Caki2 (cell line): ENCODE measurements around the gene LENG8. TPM values are rescaled to one million over a fixed set of nuclear protein-coding genes. Genes with fewer than 3 reads are reported as not detected.
"Not testable (repeated sequence)": the region's sequence is repeated elsewhere in the genome, so short reads cannot be mapped to it uniquely, and the experiment has no call there.

Experiments used
- DNase-seq: peaks from one replicate; pipeline ENCODE4 v3.0.0-alpha.2; 2015; ENCODE audit warnings: low read depth
- in situ Hi-C: cut with HindIII; loops from 2 replicates; pipeline ENCODE4 v1.10.0; 2016; ENCODE audit warnings: low sequenced_read_pairs, low pct_unique_long_range_greater_than_20kb, mixed read lengths
- total RNA-seq: library from RNA; depleted of rRNA; stranded (reverse); fragments of >200 nt; shearing (Covaris generic); gene quantifications from 2 replicates; pipeline ENCODE4 v1.2.3, GENCODE V29; 2014; ENCODE audit warnings: low replicate concordance

Gene LENG8
- total RNA-seq, 1 experiment from 2014 or later: 12.0 TPM

DNA sequence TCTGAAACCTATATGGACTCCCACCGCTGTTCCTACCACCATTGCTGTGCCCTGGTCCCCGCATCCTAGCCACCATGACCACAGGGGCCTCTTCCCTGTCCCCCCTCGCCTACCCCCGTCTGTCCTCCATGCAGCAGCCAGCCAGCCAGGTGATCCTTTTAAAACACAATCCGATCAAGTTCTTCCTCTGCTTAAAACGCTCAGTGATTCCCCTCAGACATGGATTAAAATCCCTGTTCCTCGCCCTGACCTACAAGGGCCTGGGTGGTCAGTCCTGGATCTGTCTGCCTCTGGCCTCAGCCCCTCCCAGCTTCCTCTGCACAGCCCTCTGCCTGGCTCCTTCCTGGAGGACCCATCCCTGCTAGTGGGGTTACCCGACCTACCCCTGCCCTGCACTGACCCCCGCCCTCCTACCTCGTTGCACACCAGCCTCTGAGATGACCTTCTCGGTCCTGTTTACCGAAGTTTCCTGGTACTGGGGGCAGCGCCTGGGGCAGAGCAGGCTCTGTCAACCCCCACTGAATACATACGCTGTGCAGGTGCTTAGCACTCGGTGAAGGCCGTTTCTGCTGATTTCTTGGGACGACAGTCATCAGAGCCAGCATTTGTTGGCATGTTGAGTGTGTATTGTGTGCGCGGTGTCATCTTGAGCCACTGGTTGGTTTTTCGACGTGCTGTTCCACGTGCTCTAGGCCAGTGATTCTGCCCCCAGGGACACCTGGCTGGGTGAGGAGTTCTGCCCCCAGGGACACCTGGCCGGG is 14.7 kb upstream of the LENG8 start:
- no peak for DNase-seq
- in situ Hi-C loops: no loop called here

DNA sequence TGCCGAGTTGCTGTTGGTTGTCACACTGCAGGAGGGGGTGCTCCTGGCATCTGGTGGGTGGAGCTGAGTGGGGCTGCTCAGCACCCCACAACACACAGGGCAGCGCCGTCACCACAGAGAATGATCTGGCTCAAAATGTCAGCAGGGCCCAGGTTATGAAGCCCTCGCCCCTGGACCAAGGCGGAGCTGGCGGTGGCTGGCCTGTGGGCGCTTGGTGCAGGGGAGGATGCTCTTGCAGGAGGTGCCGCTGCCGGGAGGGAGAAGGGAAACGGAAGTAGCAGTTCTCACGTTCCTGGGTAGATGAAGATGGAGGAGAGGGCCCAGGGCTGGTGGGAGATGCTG is 14.2 kb upstream of the LENG8 start:
- DNase-seq: no peak
- in situ Hi-C loops: no loop called here

DNA sequence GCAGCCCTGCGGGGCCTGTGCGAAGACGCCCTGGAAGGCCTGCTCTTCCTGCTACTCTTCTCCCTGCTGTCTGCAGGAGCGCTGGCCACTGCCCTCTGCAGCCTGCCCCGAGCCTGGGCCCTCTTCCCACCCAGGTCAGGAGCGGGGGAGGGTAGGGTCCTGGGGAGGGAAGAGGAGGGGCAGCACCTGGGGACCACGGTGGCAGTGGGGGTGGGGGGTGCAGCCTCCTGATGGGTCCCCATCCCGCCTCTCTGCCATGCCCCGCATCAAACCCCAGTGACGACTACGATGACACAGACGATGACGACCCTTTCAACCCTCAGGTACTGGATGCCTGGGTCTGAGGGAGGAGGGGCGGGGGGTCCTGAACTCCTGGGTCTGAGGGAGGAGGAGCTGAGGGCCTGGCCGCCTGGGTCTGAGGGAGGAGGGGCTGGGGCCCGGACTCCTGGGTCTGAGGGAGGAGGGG is 13.4 kb upstream of the LENG8 start:
- in situ Hi-C loops: no loop called here
- DNase-seq: no peak

DNA sequence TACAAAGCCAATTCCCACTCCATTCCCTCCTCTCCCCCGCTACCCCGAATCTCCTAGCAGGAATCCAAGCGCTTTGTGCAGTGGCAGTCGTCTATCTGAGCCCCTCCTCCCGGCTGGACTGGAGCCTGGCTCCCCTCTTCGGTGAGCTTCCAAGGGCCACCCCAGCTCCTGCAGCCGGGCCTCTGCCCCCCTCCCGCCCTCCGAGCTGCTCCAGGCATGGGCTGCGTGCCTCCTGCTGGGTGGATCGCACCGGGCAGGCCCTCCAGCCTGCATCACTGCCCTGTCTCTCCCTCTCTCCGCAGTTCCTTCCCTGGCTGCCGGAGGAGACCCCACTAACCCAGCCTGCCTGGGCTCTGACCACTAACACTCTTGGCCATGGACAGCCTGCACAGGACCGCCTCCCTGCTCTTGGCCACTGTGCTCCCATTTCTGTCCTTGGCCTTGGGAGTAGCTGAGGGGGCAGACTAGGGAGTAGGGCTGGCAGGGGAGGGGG is 12.9 kb upstream of the LENG8 start:
- in situ Hi-C loops: no loop called here

DNA sequence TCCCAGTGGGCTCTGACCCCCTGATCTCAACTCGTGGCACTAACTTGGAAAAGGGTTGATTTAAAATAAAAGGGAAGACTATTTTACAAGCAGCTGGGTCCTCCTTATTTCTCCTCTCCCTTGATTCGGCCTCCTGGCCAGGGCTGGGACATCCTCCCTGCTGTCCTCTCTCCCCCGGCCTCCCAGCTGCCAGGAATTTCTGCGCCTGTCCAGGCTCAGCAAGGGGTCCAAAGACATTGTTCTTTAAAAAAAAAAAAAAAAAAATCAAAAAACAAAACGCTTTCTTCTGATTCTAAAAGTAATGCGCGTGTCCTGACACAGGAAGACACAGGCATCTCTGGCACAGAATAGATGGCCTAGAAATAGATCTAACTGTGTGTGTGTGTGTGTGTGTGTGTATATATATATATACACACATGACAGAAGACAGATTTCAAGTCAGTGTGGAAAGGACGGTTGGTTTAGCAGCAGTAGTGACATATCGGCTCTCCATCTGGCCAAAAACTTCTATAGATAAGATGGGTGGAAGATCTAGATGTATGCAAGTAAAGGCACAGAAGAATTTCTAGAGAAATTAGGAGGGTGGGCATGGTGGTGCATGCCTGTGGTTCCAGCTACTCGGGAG is 12.3 kb upstream of the LENG8 start:
- no peak for DNase-seq
- in situ Hi-C loops: no loop called here

More for the DNA sequence above, 12.9 kb upstream of the LENG8 start:
- DNase-seq: no peak

DNA sequence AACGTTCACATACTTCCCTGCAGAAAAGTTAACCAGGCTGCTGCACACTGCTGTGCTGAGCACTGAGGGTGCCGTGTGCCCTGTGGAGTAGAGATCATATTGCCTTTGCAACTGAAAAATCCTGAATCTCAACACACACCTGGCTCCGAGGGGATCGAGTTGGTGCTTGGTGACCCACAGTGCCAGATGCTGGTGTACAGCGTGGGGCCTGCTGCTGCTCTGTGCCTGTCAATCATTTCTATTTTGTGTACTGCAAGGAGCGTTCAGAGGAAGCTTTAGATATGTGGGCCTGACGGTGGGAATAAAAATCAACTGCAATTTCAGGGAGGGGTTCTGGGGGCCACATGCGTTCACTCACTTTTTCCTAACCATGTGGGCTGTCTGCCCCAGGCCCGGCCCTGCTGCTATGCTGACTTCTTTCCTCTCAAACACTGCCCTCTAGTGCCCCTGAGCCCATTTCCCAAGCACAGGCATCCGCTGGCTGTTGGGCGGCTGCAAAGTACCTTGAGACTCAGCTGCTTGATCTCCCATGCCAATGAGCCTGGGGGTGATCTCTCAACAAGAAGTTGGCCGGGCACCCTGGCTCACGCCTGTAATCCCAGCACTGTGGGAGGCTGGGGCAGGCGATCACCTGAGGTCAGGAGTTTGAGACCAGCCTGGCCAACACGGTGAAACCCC is 9.7 kb upstream of the LENG8 start:
- peak; percentile 30 for DNase-seq
- in situ Hi-C loops: no loop called here

DNA sequence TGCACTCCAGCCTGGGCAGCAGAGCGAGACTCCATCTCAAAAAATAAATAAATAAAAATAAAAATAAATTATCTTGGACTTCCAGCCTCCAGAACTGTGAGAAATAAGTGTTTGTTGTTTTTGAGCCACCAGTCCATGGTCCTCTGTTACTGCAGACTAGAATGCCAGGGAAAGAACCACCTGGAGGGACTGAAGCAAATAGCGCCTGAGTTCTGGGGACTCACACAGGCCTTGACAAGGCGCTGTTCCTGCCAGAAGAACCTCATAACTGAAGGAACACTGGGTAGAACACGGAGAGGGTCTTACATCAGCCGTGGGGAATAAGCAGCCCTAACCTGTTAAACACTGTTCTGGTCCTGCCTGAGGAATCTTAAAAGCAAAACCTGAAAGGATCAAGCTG is 8.4 kb upstream of the LENG8 start:
- no peak for DNase-seq
- in situ Hi-C loops: no loop called here

DNA sequence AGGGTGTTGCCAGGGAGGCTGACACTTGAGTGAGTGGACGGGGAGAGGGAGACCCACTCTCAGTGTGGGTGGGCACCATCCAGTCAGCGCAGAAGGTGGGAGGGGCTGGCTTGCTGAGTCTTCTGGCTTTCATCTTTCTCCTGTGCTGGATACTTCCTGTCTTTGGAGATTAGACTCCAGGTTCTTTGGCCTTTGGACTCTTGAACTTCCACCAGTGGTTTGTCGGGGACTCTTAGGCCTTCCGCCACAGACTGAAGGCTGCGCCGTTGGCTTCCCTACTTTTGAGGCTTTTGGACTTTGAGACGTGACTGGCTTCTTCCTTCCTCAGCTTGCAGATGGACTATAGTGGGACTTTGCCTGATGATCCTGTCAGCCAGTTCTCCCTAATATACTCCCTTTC is 4.3 kb upstream of the LENG8 start:
- in situ Hi-C loops: no loop called here
- no peak for DNase-seq

DNA sequence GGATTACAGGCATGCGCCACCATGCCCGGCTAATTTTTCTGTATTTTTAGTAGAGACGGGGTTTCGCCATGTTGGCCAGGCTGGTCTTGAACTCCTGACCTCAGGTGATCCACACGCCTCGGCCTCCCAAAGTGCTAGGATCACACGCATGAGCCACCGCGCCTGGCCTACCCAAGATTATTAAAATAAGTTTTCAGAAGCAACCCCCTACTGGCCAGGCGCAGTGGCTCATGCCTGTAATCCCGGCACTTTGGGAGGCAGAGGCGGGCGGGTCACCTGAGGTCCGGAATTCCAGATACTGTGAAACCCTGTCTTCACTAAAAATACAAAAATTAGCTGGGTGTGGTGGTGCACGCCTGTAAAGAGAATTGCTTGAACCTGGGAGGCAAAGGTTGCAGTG is 2.6 kb upstream of the LENG8 start:
- not testable (repeated sequence) for DNase-seq

DNA sequence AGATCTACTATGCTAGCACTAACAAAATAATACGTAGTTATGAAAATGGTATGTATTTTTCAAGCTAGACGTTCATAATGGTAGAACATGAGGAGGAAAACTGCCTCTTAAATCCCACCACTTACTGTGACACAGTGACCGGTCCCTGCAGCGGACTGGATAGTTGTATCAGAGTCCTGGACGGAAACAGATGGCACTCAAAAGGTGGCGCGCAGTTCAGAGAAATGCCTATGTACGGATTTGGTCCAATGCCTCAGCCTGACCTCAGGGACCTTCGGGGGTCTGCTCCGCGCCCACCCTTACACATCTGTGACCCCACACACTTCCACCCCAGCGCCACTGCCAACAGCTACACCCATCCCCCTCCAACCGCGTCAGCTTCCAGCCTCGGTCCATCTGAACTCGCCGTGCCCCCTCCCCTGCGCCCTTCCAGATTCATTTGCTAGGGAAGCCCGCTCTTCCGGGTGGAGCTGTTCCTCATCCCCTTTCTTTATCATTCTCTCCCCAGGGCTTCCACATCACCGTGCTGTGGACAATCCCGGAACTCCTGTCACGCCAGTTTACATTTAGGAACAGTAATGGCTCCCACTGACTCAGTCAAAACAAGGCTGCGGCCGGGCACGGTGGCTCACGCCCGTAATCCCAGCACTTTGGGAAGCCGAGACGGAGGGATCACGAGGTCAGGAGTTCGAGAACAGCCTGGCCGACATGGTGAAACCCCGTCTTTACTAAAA is 792 bp upstream of the LENG8 start:
- peak; percentile 73 for DNase-seq
- in situ Hi-C loops: no loop called here

More for the DNA sequence above, 2.6 kb upstream of the LENG8 start:
- in situ Hi-C loops: not testable (repeated sequence)

DNA sequence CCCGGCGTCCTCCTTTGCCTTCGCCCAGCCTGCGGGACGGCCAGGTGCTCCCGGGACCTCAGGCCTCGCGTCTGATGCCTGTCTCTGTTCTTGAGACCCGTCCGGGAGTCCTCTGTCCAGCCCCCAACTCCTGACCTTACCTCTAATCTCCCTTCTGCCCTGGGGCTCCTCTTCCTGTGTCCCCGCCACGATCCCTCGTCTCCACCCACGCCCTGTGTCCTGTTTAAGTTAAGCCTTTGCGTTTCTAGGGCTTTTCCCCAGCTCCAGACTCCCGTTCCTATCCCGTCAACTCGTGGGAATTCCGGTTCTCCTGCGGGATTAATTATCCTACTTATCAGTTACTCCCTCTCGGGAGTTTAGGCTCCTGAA is 686 bp downstream of the LENG8 start:
- DNase-seq: no peak
- in situ Hi-C loops: no loop called here

DNA sequence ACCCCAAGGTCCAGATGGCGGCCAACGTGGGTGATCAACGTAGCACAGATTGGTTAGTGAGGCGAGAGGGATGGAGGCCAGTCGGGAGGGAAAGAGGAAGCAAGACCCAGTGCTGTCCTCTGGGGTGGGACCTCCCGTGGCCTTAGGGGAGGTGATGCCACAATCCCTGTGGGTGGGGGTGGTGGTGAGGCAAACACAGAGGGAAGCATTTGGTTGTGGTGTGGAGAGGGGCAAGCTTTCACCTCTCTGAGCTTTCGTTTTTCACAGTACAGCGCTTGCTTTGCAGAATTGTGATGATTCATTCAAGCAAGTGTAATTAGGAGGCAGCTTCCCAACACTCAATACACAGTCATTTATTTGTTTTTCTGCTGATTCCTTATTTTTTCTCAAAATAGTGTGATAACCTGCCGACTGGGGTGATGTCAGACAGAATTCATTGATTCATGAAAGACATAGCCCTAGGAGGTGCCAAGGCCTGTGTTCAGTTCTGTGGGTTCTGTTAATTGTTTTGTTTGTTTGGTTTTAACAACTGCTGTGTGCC is 2.4 kb downstream of the LENG8 start:
- peak; percentile 87 for DNase-seq
- in situ Hi-C loops: no loop called here

DNA sequence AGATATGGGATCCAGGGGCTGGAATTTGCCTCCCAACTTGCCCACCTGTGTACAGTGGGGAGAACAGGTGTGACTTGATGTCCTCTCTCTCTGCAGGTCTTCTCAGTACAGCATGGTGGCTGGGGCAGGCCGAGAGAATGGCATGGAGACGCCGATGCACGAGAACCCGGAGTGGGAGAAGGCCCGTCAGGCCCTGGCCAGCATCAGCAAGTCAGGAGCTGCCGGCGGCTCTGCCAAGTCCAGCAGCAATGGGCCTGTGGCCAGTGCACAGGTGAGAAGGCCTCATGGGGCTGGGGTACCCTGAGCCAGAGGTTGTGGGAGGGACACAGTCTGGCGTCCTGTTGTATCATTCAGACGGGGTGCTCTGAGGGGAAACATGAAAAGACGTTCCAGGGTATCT is 3.0 kb downstream of the LENG8 start:
- in situ Hi-C loops: no loop called here
- no peak for DNase-seq

DNA sequence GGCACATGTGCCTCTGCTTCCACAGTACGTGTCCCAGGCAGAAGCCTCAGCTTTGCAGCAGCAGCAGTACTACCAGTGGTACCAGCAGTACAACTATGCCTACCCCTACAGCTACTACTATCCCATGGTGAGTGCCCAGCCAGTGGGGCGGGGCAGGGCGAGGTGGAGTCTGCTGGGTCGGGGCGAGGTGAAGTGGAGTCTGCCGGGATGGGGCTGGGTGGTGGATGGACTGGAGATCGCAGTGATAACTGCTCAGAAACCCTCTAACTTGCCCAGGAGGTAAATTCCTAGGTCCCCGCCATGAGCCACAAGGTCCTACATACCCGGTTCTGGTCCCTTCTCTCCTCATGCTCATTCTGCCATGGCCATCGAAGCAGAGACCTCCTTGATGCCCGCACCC is 3.6 kb downstream of the LENG8 start:
- DNase-seq: no peak
- in situ Hi-C loops: no loop called here

DNA sequence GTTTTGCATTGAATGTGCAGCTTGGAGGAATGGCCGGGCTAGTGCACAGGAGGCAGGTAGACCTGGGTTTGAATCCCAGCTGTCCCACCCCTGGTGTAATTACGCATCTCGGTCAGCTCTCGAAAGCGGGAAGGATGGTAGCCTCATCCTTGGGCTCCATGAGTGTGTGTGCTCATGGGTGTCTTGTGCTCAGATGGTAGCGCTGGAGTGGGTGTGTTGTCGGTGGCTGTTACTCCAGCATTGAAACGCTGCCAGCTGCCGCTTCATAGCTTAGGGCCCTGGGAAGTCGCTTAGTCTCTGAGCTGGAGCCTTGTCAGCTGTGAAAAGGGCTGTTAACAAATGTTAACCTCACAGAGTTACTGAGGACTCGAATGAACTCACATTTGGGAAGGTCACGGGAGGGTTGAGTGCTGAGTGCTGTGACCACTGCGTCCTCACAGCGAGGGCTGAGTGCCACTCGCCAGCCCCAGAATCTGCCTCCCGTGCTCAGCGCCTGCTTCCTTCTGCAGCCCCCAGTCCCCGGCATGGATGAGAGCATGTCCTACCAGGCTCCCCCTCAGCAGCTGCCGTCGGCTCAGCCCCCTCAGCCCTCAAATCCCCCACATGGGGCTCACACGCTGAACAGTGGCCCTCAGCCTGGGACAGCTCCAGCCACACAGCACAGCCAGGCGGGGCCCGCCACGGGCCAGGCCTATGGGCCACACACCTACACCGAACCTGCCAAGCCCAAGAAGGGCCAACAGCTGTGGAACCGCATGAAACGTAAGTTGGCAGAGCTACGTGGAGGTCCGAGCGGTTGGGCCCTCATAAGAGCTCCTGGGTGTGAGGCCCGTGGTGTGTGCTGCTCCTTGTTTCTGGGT is 5.2 kb downstream of the LENG8 start:
- no peak for DNase-seq

DNA sequence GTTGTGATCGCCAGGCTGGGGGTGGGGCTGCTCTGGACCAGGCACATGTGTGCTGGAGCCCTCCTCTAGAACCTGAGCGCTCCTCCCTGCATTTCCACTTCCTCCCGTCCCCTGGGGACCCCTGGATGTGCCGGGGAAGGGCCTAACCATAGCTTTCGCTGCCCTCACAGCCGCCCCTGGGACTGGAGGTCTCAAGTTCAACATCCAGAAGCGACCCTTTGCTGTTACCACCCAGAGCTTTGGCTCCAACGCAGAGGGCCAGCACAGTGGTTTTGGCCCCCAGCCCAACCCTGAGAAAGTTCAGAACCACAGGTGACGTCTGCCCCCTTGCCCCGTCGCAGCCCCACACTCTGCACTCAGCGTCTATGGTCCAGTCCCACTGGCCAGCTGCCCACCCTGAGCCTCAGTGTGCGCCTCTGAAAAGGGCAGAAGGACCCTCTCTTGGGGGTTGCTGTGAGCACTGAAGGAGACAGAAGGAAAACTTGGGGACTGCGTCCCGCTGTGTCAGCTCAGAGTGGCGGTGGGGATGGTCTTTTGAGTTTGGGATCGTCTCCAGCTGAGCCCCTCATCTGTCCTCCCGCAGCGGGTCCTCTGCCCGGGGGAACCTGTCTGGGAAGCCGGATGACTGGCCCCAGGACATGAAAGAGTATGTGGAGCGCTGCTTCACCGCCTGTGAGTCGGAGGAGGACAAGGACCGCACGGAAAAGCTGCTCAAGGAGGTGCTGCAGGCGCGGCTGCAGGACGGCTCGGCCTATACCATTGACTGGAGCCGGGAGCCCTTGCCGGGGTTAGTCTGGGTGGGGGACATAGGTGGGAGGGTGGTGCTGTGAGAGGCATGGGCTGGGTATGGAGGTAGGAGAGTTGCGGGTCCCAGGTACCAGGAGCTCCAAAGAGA is 6.0 kb downstream of the LENG8 start:
- in situ Hi-C loops: no loop called here
- no peak for DNase-seq

More for the DNA sequence above, 5.2 kb downstream of the LENG8 start:
- in situ Hi-C loops: no loop called here
